Upper lobe of left lung (tissue), 4 donors: ENCODE data around the gene KRT78.

Experiments
- POLR2A ChIP-seq, 4 donors: fragments of 450-650 bp; IDR thresholded peaks; one replicate each; pipeline ENCODE4 v1.5.1; 2016 to 2017; ENCODE audit warnings: antibody characterized with exemption in 4 of 4, mild to moderate bottlenecking in 2 of 4
- POLR2AphosphoS5 ChIP-seq, 2 donors: sonication (generic); formaldehyde crosslinking; IDR thresholded peaks; one replicate each; pipeline ENCODE4 v1.5.1; 2017; ENCODE audit warnings: antibody characterized with exemption in 2 of 2

DNA sequence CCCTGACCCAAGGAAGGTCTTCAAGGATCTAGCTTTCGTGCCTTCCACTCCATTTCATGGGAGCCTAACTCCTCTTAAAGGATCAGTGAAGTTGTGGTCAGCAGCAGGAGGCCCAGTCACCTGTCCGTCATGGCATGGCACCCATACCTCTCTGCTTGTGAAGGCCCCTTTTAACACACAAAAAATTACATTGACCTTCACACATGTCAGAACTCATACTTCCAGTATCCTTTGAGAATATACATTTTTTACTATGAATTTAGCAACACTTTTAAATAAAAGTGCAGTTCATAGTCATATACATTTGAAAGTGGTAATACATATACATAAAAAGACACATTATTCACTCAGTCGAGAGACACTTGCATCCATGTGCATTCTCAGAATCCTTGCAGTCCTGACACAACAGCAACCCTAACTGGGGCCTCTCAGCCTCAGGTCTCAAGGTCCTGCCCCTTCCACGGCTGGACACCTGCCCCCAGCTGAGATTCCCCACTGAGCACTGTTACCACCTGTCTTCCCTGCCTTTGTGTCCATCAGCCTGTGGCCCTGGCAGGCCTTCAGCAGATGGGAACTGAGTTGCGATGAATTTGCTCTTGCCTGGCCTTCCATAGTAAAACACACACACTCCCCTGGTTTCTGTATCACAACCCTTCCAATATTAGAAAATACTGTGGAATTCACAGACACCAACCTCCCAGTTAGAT lies 49.1 kb downstream of the KRT78 start:
- TF ChIP-seq POLR2AphosphoS5 (IDR thresholded peaks at IDR 0.05) (no peak), POLR2A (IDR thresholded peaks at IDR 0.05) (no peak)
